Measurements from ENCODE around the gene RPS25.
"Not testable (repeated sequence)": the region's sequence is repeated elsewhere in the genome, so short reads cannot be mapped to it uniquely, and the experiment has no call there.

The RPS25 gene

GRCh38 chr11:119014209-119014924 lies 3.8 kb downstream of the RPS25 start:
- DNase-seq: no peak

- DNase-seq: no peak
These were observed 5.4 kb downstream of the RPS25 start for GRCh38 chr11:119012629-119013170.

GRCh38 chr11:119011476-119012053 lies 6.6 kb downstream of the RPS25 start:
- DNase-seq: no peak

GRCh38 chr11:119006656-119007055 lies 11.5 kb downstream of the RPS25 start:
- no peak for DNase-seq

- DNase-seq: no peak
These were observed 17.2 kb downstream of the RPS25 start for GRCh38 chr11:119000906-119001305.

GRCh38 chr11:118998822-118999221 lies 19.3 kb downstream of the RPS25 start:
- DNase-seq: no peak

- peak; percentile 9 for DNase-seq
These were observed 19.8 kb downstream of the RPS25 start for GRCh38 chr11:118998388-118998717.

- DNase-seq: peak; percentile 94
These were observed 20.3 kb downstream of the RPS25 start, which contains the start of gene CENATAC for GRCh38 chr11:118997627-118998387. TSS of gene CENATAC (plus strand) at chr11:118998138. CDS start at chr11:118998198, 60 bp downstream.

- peak; percentile 31 for DNase-seq
These were observed 21.1 kb downstream of the RPS25 start for GRCh38 chr11:118996926-118997626.

- DNase-seq: not testable (repeated sequence)
These were observed 26.6 kb downstream of the RPS25 start for GRCh38 chr11:118991486-118992038.

- no peak for DNase-seq
These were observed 29.9 kb downstream of the RPS25 start for GRCh38 chr11:118988280-118988679.

- DNase-seq: no peak
These were observed 33.3 kb downstream of the RPS25 start for GRCh38 chr11:118984825-118985224.

- not testable (repeated sequence) for DNase-seq
These were observed 33.8 kb downstream of the RPS25 start for GRCh38 chr11:118984337-118984736.

- DNase-seq: no peak
These were observed 37.8 kb downstream of the RPS25 start for GRCh38 chr11:118980191-118980881.

- no peak for DNase-seq
These were observed 38.7 kb downstream of the RPS25 start for GRCh38 chr11:118979434-118979833.

GRCh38 chr11:118975771-118976709 lies 42.1 kb downstream of the RPS25 start:
- no peak for DNase-seq

GRCh38 chr11:118973985-118974384 lies 44.2 kb downstream of the RPS25 start:
- DNase-seq: no peak

GRCh38 chr11:118971646-118972045 lies 46.5 kb downstream of the RPS25 start, which contains the start of gene FOXR1:
TSS of gene FOXR1 (plus strand) at chr11:118971761. CDS start at chr11:118971932, 171 bp downstream.
- DNase-seq: no peak

GRCh38 chr11:118969508-118969907 lies 48.6 kb downstream of the RPS25 start:
- not testable (repeated sequence) for DNase-seq
